GM19035 (cell line): Measurements from ENCODE around the gene ZBTB38.

Experiments used
- ATAC-seq: cut with Tn5 transposase; IDR thresholded peaks from one replicate; pipeline ENCODE4 v1.9.1; 2021; ENCODE audit not compliant: unreplicated experiment

ZBTB38 gene

GRCh38 chr3:141367038-141367730 is 1.1 kb upstream of the ZBTB38 start:
- ATAC-seq = no peak

GRCh38 chr3:141368925-141369794 is 856 bp downstream of the ZBTB38 start:
- ATAC-seq = no peak

DNA sequence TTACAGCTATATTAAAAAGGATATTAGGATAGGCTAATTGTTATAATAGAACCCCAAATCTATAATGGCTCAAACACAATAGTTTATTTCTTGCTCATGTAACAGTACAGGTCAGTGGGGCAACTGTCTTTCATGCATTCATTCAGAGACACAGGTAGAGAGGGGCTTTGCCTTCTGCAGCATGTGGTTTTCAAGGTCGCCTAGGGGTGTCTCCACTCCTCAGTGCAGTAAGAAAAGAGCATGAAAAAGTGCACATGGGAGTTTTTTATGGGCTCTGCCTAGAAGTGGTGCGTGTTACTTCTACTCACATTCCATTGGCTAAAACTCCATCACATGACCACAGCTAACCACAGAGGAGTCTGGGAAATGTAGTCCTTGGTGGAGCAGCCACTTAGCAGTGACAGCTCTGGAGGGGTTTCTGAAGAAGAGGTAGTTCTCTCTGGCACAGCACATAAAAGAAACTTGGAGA is 1.8 kb downstream of the ZBTB38 start:
- ATAC-seq = peak; percentile 74

GRCh38 chr3:141371882-141372281 is 3.6 kb downstream of the ZBTB38 start:
- peak; percentile 26 for ATAC-seq

DNA sequence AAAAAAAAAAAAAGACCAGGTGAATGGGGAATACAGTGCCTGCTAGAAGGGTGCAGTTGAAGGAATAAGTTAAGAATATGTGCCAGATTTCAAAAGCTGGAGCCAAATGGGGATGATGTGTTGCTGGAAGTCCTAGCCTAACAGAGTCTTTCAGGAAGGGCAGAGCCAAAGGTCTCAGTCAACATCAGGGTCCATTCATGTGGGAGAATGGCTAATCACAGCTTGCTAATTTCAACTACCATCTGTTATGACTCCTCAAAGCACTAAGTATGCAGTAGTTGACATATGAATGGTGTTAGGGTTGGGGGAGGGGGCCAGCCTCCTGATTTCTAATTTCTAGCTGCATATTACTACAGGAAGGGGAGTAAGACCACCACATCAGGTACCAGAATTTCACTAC is 4.4 kb downstream of the ZBTB38 start:
- no peak for ATAC-seq

DNA sequence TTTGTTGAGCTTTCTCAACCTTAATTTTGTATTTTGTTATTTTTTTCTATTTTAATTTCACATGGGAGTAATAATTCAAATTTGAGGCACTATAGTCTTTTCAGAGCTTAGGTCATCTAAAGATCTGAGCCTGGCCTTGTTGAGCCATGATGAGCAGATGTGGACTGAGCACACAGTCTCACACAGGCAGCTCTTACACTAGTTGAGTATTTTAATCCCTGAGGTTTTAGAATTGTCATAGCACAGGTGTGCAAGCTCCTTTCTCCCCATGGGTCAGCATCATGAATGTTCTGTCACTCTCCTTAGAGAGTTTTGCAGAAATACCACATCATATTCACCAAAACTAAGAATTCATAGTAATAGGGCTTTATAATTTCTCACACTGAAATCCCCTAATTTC is 4.9 kb downstream of the ZBTB38 start:
- ATAC-seq = no peak

DNA sequence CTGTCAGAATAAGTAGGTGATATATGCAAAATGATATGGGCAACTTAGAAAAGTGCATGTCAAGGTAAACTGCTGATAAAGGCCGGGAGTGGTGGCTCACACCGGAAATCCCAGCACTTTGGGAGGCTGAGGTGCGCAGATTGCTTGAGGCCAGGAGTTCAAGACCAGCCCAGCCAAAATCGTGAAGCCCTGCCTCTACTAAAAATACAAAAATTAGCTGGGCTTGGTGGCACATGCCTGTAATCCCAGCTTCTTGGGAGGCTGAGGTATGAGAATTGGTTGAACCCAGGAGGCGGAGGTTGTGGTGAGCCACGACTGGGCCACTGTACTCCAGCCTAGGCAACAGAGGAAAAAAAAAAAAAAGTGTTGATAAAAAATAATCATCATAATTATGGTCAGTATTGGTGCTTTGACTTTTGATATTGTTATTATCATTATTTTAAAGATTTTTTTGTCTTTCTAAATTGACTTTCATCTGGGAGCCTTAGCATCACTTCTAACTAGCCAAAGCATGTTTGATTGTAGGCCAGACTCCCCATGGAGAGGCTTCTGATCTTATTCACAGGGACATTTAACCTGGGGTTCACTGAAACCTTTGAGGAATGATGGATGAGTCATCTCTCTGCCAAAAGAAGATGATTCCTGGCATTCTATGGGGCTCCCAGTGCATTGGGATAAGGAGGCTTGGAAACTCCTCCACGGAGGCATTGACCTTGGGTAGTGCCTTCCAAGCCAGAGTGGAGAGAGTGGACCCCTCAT is 5.6 kb downstream of the ZBTB38 start:
- ATAC-seq = no peak

DNA sequence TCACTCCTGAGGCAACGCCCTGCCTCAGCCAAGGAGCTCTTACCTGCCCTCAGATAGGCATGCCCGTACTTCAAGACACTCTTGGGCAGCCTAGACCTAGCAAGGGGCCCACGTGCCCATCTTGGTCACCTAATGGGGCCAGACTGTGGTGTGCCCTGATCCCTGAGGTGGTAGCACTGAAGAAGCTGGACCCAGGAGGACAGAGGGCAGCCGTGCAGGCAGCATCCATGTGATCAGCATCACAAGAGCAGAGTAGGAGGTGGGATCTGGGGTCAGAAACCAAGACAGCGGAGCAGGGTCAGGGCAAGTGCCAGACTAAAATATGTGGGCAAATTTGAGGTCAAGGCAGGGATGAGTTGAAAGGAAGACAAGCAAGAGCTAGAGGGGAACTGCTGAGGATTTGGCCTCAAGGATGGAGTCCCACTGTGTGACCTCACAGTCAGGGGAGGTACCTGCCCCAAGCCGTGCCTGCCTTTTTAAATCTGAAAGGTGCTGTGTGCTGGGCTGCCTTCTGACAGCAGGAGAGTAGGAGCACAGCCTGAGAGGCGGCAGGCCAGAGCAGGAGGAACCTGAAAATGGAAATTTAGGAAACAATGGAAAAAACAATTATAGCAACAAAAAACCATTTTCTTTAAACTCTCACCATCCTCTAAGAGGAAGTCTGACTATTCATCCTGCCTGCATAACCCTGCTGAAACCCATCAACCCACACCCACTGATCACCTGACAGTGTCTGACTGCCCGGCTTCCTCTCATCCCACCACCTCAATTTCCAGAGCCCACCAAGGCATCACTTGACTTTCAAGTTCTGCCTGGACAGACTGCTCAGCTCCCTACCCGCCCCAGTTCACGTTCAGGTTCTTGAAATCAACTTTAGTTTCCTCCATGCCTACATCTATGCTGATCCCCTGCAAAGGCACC is 7.3 kb downstream of the ZBTB38 start:
- ATAC-seq = no peak

GRCh38 chr3:141377377-141377776 is 9.1 kb downstream of the ZBTB38 start:
- no peak for ATAC-seq

- ATAC-seq = no peak
Observed at GRCh38 chr3:141378556-141378955, 10.3 kb downstream of the ZBTB38 start.

GRCh38 chr3:141379250-141379966 is 11.1 kb downstream of the ZBTB38 start:
- ATAC-seq = peak; percentile 63

DNA sequence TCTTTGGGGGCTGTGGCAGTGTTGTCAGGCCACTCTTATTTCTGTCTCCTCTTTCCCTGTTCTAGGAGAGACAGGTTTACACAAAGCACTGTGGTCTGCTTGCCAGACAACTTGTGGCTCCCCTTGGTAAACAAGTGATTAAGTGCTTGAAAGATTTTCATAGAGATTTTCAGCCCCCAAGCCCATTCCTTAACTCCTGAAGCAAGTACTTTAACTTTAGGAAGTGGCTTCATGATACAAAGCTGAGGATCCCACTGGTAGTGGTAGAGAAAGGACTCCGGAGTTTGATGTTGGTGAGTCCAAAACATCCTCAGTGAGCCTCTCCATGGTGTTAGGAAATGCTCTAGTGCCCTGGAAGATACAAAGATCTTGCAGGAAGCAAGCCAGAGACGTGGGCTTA is 12.0 kb downstream of the ZBTB38 start:
- ATAC-seq = no peak

DNA sequence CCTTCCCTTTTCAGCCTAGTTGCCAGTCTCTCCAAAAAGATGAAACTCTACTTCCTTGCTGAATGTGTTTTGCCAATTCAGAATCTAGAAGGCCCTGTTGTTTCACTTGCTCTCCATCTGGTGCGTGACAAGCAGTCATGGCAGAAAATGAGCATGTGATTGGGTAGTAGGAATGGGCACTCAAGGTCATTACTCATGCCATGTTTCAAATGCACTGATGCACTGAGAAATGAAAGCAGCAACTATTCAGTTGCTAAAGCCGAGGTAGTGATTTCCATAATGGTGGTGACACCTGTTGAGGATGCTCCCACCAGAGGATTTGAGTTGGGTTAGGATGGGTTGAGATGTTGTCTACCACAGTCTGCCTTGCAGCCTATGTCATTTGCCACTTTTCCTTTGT is 12.7 kb downstream of the ZBTB38 start:
- peak; percentile 37 for ATAC-seq

- no peak for ATAC-seq
Observed at GRCh38 chr3:141382571-141382970, 14.3 kb downstream of the ZBTB38 start.

DNA sequence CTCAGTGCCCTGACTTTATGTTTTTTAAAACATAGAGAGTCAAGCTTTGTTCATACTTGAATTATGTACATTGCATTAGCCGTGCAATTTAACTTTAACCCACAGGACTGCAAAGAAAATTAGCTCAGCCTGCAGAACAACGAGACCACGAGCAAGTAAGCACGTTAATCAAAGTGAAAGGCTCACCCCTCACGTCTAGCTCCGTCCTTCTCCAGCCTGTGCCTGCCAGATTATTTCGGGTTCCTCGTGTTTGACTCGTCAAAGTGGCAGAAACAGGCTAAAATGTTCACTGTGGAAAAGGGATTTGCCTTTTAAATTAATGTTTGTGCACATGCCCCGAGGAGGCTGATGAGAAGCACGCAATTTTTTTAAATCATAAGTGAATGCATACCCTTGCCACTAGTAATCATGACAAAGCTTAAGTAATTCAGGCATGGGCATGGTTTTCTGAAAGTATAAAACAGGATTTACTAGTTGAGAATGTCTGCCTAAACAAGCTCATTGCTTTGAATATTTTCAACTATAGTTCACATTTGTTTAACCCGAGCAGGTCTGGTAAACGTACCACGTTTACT is 15.3 kb downstream of the ZBTB38 start:
- ATAC-seq = no peak

DNA sequence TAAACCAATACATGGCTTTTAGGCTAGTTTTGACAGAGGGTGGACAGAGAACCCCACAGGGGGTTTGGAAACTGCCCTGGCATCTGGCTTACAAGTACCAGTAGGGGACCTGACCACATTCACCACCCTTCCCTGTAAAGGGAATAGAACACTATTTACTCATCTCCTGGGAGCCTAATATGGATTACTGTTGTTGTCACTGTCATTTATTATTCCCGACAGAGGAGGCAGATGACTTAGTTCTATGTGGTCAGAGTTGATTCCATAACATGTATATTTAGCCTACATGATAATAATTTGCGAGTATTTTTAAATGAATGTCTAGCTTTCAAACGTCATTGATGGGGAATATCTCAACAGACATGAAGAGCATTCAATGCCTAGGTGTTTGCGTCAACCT is 15.9 kb downstream of the ZBTB38 start:
- no peak for ATAC-seq

DNA sequence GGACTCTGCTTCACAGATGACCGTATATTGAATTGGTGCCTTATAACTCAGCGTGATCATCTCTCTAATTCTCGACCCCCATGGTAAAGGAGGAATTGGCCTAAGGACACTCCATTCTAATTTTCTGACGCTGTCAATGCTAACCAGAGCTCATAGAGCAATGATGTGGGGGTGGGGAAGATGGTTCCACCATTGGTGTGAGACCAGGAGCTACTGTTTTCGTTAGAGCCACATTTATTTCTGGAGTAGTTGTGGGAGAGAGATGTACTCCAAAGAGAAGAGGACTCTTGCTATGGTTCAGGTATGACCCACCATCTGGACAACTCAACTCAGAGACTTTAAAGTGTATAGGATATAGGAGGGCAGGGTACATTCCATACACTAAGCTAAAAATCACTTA is 16.3 kb downstream of the ZBTB38 start:
- ATAC-seq = no peak

DNA sequence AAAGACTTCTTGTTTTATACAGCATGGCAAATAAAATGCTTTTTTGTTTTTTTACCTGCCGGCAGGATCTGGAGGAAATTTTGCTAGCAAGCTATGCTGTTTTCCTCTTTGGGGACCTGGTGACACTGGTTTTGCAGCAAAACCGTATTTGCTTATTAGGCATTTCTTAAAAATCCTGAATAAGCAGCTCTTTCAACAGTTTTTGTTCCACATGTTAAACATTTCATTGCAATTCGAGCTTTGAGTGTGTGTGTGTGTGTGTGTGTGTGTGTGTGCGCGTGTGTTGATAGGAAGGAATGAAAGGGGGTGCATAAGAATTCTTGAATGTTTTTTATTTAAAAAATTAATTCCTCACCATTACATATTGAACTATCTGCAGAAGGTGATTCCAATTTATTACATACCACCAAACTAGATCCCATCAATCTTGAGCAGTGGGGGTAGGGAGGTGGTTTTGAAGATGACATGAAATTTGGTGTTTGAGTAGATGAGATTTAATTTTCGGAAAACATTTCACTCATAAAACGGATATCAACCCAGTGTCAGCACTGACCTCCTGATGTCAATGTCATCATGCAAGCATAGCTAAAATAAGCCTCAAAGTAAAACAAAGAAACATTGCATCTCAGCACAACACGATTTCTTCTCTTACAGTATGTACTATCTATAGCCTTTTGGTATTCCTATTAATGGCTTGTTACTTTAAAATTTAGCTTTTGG is 17.3 kb downstream of the ZBTB38 start:
- no peak for ATAC-seq

DNA sequence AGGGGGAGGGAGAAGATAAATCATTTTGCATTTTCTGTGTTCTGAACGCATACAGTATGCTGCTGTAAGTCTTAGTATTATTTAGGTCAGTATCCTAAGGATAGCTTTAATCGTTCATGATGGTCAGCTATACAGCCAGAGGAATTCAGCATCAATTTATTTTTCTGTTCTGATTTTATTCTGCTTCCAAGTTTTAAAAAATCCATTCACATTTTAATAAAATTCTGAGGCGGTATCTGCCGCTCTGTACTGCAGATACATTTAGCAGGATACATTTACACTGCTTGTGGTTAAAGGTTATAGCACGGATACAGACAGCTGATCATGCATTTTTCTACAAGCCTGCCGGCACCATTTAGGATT is 17.8 kb downstream of the ZBTB38 start:
- no peak for ATAC-seq
